MM.1S (cell line): ENCODE results near the gene NFATC2.

ENCODE experiments used
- DNase-seq: peaks from one replicate; pipeline ENCODE4 v3.0.0-alpha.2; 2015
- H2AFZ ChIP-seq: fragments of 300-600 bp; sonication (generic); 2 replicates; pipeline ENCODE4 v1.6.0; 2016; ENCODE audit warnings: antibody characterized with exemption, low read length
- H3F3A ChIP-seq: fragments of 300-600 bp; sonication (generic); 2 replicates; pipeline ENCODE4 v1.6.1; 2016; ENCODE audit warnings: mild to moderate bottlenecking, antibody characterized with exemption, low read length, moderate library complexity, mixed read lengths; ENCODE audit not compliant: insufficient read depth
- H3K27ac ChIP-seq: fragments of 300-600 bp; sonication (generic); 2 replicates; pipeline ENCODE4 v1.5.1; 2016; ENCODE audit warnings: mild to moderate bottlenecking, low read length
- H3K27me3 ChIP-seq: fragments of 300-600 bp; sonication (generic); replicated peaks from 2 replicates; pipeline ENCODE4 v1.6.0; 2016; ENCODE audit warnings: low read length; ENCODE audit not compliant: insufficient read depth
- H3K36me3 ChIP-seq: fragments of 300-600 bp; sonication (generic); replicated peaks from 2 replicates; pipeline ENCODE4 v1.6.1; 2016; ENCODE audit warnings: mild to moderate bottlenecking, low read length, mixed read lengths; ENCODE audit not compliant: insufficient read depth
- H3K4me1 ChIP-seq: fragments of 300-600 bp; sonication (generic); 2 replicates; pipeline ENCODE4 v1.6.1; 2016; ENCODE audit warnings: low read length, mixed read lengths
- H3K4me2 ChIP-seq: fragments of 300-600 bp; sonication (generic); 2 replicates; pipeline ENCODE4 v1.6.0; 2016; ENCODE audit warnings: low read depth, low read length
- H3K4me3 ChIP-seq: fragments of 300-600 bp; sonication (generic); 2 replicates; pipeline ENCODE4 v1.5.1; 2016; ENCODE audit warnings: low read length, mixed read lengths
- H3K79me2 ChIP-seq: fragments of 300-600 bp; sonication (generic); 2 replicates; pipeline ENCODE4 v1.6.1; 2016; ENCODE audit warnings: mixed run types, low read length, mixed read lengths
- H3K9ac ChIP-seq: fragments of 300-600 bp; sonication (generic); 2 replicates; pipeline ENCODE4 v1.6.1; 2016; ENCODE audit warnings: low read length, mixed read lengths
- H3K9me2 ChIP-seq: fragments of 300-600 bp; sonication (generic); replicated peaks from 2 replicates; pipeline ENCODE4 v1.6.1; 2016; ENCODE audit warnings: mild to moderate bottlenecking, low read length, mixed read lengths; ENCODE audit not compliant: insufficient read depth
- H3K9me3 ChIP-seq: fragments of 300-600 bp; sonication (generic); replicated peaks from 2 replicates; pipeline ENCODE4 v1.6.1; 2016; ENCODE audit warnings: mild to moderate bottlenecking, low read length, mixed read lengths; ENCODE audit not compliant: insufficient read depth
- H4K20me1 ChIP-seq: fragments of 300-600 bp; sonication (generic); 2 replicates; pipeline ENCODE4 v1.6.1; 2016; ENCODE audit warnings: mild to moderate bottlenecking, low read length, moderate library complexity, mixed read lengths; ENCODE audit not compliant: insufficient read depth
- CTCF ChIP-seq: fragments of 300-600 bp; sonication (generic); IDR thresholded peaks from 2 replicates; pipeline ENCODE4 v1.5.1; 2016; ENCODE audit warnings: antibody characterized with exemption, low read length, mixed read lengths
- EZH2 ChIP-seq: fragments of 300-600 bp; sonication (generic); optimal IDR thresholded peaks from 2 replicates; pipeline ENCODE3; 2017; ENCODE audit warnings: low read depth, mild to moderate bottlenecking, antibody characterized with exemption, low read length, mixed read lengths
- EZH2phosphoT487 ChIP-seq: fragments of 300-600 bp; sonication (generic); IDR thresholded peaks from 2 replicates; pipeline ENCODE4 v1.6.1; 2018; ENCODE audit warnings: antibody characterized with exemption, low read length

Gene NFATC2

DNA sequence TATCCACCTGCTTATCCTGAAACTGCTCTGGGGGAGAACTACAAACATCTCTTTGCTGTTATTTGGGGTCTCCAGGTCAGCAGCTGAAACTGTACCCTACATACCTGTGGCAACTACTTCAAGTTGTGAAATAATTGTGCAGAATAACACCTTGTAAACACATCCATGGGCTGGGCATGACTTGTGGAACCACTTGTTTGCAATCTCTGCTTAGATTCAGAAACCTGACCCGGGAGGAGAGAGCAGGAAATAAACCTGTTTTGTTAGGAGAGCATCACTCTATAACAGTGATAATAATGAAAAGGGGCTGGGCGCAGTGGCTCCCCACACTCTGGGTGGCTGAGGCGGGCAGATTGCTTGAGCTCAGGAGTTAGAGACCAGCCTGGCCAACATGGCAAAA lies 183.1 kb downstream of the NFATC2 start:
- Histone ChIP-seq H4K20me1 (no peaks in the 10 kb centered on the region), H3K27ac (no peak overlapping the region), H3K4me2 (no peak overlapping the region), H3K4me1 (peaks cover 15% of the 10 kb centered on the region), H3K79me2 (no peaks in the 10 kb centered on the region), H3F3A (peaks cover 4% of the 10 kb centered on the region; the same call in 1 of the 2 replicates), H3K9ac (no peak overlapping the region), H3K9me2 (no peaks in the 10 kb centered on the region), H3K9me3 (no peaks in the 10 kb centered on the region), H3K36me3 (no peaks in the 10 kb centered on the region), H3K27me3 (no peaks in the 10 kb centered on the region), H2AFZ (no peak overlapping the region), H3K4me3 (no peak overlapping the region)
- TF ChIP-seq EZH2 = no peak
- TF ChIP-seq CTCF = no peak
- no peak for TF ChIP-seq EZH2phosphoT487
- DNase-seq = no peak

GRCh38 chr20:51358032-51358724 lies 184.3 kb downstream of the NFATC2 start:
- no peaks in the 10 kb centered on the region for H3K9me3 ChIP-seq
- no peaks in the 10 kb centered on the region for H3K36me3 ChIP-seq
- no peak overlapping the region for H3K4me2 ChIP-seq
- no peak overlapping the region for H3K27ac ChIP-seq
- no peaks in the 10 kb centered on the region for H3K27me3 ChIP-seq
- no peak overlapping the region for H2AFZ ChIP-seq
- H3K4me3 ChIP-seq = no peak overlapping the region
- TF ChIP-seq EZH2phosphoT487 (no peak), EZH2 (no peak), CTCF (no peak)
- H3K4me1 ChIP-seq = peaks cover 6% of the 10 kb centered on the region
- no peaks in the 10 kb centered on the region for H3K9me2 ChIP-seq
- peaks cover 3% of the 10 kb centered on the region; the same call in 1 of the 2 replicates for H3F3A ChIP-seq
- H3K9ac ChIP-seq = no peak overlapping the region
- H4K20me1 ChIP-seq = no peaks in the 10 kb centered on the region
- no peak for DNase-seq
- H3K79me2 ChIP-seq = no peaks in the 10 kb centered on the region

DNA sequence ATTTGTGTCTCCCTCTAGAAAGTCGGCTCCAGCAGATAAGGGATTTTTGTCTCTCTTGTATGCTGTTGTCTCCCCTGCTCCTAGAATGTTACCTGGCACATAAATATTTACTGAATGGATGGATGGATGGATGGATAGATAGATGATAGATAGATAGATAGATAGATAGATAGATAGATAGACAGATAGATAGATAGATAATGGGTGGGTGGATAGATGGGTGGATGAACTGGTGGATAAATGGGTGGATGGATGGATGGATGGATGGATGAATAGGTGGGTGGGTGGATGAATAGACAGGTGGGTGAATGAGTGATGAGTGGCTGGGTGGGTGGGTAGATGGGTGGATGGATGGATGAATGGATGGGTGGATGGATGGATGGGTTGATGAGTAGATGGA lies 185.0 kb downstream of the NFATC2 start:
- H3K79me2 ChIP-seq = no peaks in the 10 kb centered on the region
- no peaks in the 10 kb centered on the region for H4K20me1 ChIP-seq
- no peak overlapping the region for H3K4me3 ChIP-seq
- no peak overlapping the region for H2AFZ ChIP-seq
- TF ChIP-seq EZH2phosphoT487 (no peak), CTCF (no peak), EZH2 (no peak)
- H3K9me3 ChIP-seq = no peaks in the 10 kb centered on the region
- no peaks in the 10 kb centered on the region for H3K36me3 ChIP-seq
- no peak overlapping the region for H3K9ac ChIP-seq
- no peaks in the 10 kb centered on the region for H3F3A ChIP-seq
- DNase-seq = no peak
- no peaks in the 10 kb centered on the region for H3K27me3 ChIP-seq
- no peaks in the 10 kb centered on the region for H3K4me1 ChIP-seq
- no peak overlapping the region for H3K4me2 ChIP-seq
- no peaks in the 10 kb centered on the region for H3K9me2 ChIP-seq
- no peak overlapping the region for H3K27ac ChIP-seq
